ENCODE data around the gene DTNA. TPM values are rescaled to one million over a fixed set of nuclear protein-coding genes. Genes with fewer than 3 reads are reported as not detected.

The DTNA gene
- total RNA-seq, 1 experiment from 2014 or later, result 9.6 TPM

- TF ChIP-seq EGR1 (IDR thresholded peaks at IDR 0.05; ENCODE audit: low read depth) (no peak), JUND (IDR thresholded peaks at IDR 0.05) (no peak)
Observed at GRCh38 chr18:34871435-34871834, 161.3 kb downstream of the DTNA start (continued).

GRCh38 chr18:34872066-34872465, 162.0 kb downstream of the DTNA start:
- Histone ChIP-seq H3K4me2 (ENCODE audit: low read length) (no peak overlapping the region), H3K9me3 (ENCODE audit: control insufficient read depth in 1 of 2, insufficient read depth in 1 of 2, low read depth in 1 of 2, low read length in 2 of 2) (no peaks in the 10 kb centered on the region), H3K4me3 (replicated peaks in 1 of 2; ENCODE audit: low read depth in 1 of 2, low read length in 2 of 2) (no peak overlapping the region), H3K36me3 (ENCODE audit: control insufficient read depth in 1 of 2, insufficient read depth in 2 of 2, low read length in 2 of 2) (no peaks in the 10 kb centered on the region), H3K9ac (ENCODE audit: low read length) (no peak overlapping the region), H3K4me1 (ENCODE audit: control insufficient read depth in 1 of 2, insufficient read depth in 2 of 2, low read length in 2 of 2) (no peaks in the 10 kb centered on the region), H3K9me2 (ENCODE audit: insufficient read depth) (no peaks in the 10 kb centered on the region), H3K27ac (ENCODE audit: low read depth, low read length) (no peak overlapping the region), H2AFZ (ENCODE audit: low read depth, low read length, poor library complexity, severe bottlenecking) (no peak overlapping the region), H4K20me1 (ENCODE audit: insufficient read depth) (no peaks in the 10 kb centered on the region), H3K27me3 (ENCODE audit: insufficient read depth, low read length) (no peaks in the 10 kb centered on the region), H3K79me2 (ENCODE audit: insufficient read depth, low read length) (no peaks in the 10 kb centered on the region)
- ChIA-PET POLR2A (no interaction called here), CTCF (no interaction called here), RAD21 (ENCODE audit: low non-redundant PET in 1 of 2, low total read pairs in 2 of 2, uncharacterized antibody in 2 of 2, unreplicated experiment in 2 of 2) (no interaction called here)
- no peak for DNase-seq (ENCODE audit: low read depth, low spot score)
- no TSS peak for BruUV-seq (replicated peaks)
- no peak for TF ChIP-seq REST (IDR thresholded peaks at IDR 0.05; ENCODE audit: low read depth)
- TF ChIP-seq ELF1 (IDR thresholded peaks at IDR 0.05; ENCODE audit: borderline replicate concordance, low read depth), result no peak
- no peak for TF ChIP-seq FOSL1 (IDR thresholded peaks at IDR 0.05; ENCODE audit: low read depth)
- TF ChIP-seq ZBTB33 (IDR thresholded peaks at IDR 0.05; ENCODE audit: extremely low read depth, insufficient replicate concordance, low read length), result no peak
- TF ChIP-seq ATF3 (IDR thresholded peaks at IDR 0.05), result no peak
- TF ChIP-seq ZFX (IDR thresholded peaks at IDR 0.05), result no peak
- TF ChIP-seq POLR2AphosphoS5 (IDR thresholded peaks at IDR 0.05; ENCODE audit: low read depth, low read length), result no peak
- no peak for TF ChIP-seq EZH2phosphoT487 (IDR thresholded peaks at IDR 0.05; ENCODE audit: borderline replicate concordance)
- no peak for TF ChIP-seq YY1 (IDR thresholded peaks at IDR 0.05; ENCODE audit: extremely low read depth, insufficient replicate concordance, low read depth, low read length)
- TF ChIP-seq SIN3A (IDR thresholded peaks at IDR 0.05; ENCODE audit: low read depth), result no peak
- no peak for TF ChIP-seq SP1 (IDR thresholded peaks at IDR 0.05; ENCODE audit: low read depth)
- no peak for TF ChIP-seq EZH2 (IDR thresholded peaks at IDR 0.05)
- TF ChIP-seq JUND (IDR thresholded peaks at IDR 0.05), result no peak
- TF ChIP-seq CEBPB (IDR thresholded peaks at IDR 0.05; ENCODE audit: low read depth), result no peak
- no peak for TF ChIP-seq SRF (IDR thresholded peaks at IDR 0.05; ENCODE audit: low read depth)
- TF ChIP-seq CTCF (IDR thresholded peaks at IDR 0.05 in 2 of 3, conservative IDR thresholded peaks at IDR 0.05 in 1 of 3; ENCODE audit: borderline replicate concordance in 1 of 3, insufficient read depth in 1 of 3, low read depth in 2 of 3, low read length in 2 of 3), result no peak
- TF ChIP-seq EGR1 (IDR thresholded peaks at IDR 0.05; ENCODE audit: low read depth), result no peak
- no peak for TF ChIP-seq TCF7L2 (IDR thresholded peaks at IDR 0.05; ENCODE audit: borderline replicate concordance, extremely low read depth, insufficient read depth, insufficient read length)
- TF ChIP-seq MAX (IDR thresholded peaks at IDR 0.05), result no peak
- TF ChIP-seq CBX3 (IDR thresholded peaks at IDR 0.05; ENCODE audit: low read depth), result no peak
- intact Hi-C loops (cut with micrococcal nuclease), result no loop called here
- no peak for ATAC-seq

Data from HCT116 (cell line).